ENCODE results near the gene PRR7. TPM values are rescaled to one million over a fixed set of nuclear protein-coding genes. Genes with fewer than 3 reads are reported as not detected.

PRR7 gene
- total and polyA plus RNA-seq, 7 donors = 0.39 to 3.8 (median 1.8) TPM

DNA sequence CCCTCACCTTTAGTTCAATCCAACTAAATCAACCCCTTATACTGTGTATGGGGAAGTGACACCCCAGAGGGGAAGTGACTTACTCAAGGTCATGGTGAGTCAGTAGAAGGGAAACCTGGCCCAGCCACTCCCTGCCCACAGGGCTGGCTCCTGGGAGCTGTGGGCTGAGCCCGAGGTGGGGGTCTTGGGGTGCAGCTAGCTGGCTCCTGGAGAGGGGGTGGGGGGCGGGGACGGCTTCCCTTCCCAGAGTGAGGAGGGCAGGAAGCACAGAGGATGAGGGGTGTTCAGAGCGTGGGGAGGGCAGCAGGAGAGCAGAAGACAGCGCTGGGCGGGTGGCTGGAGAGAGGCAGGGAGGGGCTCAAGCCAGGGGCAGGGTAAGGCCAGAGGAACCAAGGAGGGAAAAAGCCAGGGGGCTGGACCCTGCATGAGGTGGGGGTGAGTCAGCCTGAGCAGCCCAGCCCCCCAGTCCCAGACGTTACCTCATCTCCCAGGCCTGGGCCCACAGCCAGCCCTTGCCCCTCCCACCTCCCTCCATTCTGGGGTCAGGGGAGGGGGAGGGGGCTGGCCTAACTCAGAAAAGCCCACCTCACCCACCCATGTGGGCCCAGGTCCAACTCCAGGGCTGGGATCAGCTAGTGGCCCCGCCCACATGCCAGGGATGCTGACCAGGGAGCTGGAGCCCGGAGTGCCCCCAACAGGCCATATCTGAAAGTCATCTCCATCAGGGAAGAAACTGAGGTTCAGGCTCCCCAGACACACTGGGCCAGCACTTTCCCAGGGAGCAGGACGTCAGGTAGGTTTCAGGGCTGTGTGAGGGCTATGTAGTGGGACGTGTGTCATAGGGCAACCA is 48.0 kb downstream of the PRR7 start:
- no peak for TF ChIP-seq CTCF (IDR thresholded peaks at IDR 0.05)
- peaks cover 0 to 50% of the 10 kb centered on the region in 2 donors for H3K36me3 ChIP-seq (ENCODE audit: insufficient read depth in 1 of 2, low read depth in 1 of 2)
- intact Hi-C loops (cut with DNase I) = no loop called here
- 50 to 54% (median 50%) methylated on average over 10 to 11 of the region's 11 CpGs for WGBS, 3 donors
- H3K9me3 ChIP-seq = no peaks in the 10 kb centered on the region
- peaks cover 39% of the 10 kb centered on the region for H3K4me1 ChIP-seq
- peak in 2 of 4 donors; percentile 18 to 27 for ATAC-seq
- H3K27ac ChIP-seq = peak overlapping the region; percentile 94
- H3K4me3 ChIP-seq = peak overlapping the region; percentile 85
- no peaks in the 10 kb centered on the region for H3K27me3 ChIP-seq (ENCODE audit: insufficient read depth in 3 of 3, low read length in 2 of 3)
- DNase-seq = peak; percentile 69 to 83

GRCh38 chr5:177495243-177496060 is 48.8 kb downstream of the PRR7 start:
- peaks cover 39% of the 10 kb centered on the region for H3K4me1 ChIP-seq
- H3K4me3 ChIP-seq = peak overlapping the region; percentile 85
- peak overlapping the region; percentile 94 for H3K27ac ChIP-seq
- DNase-seq (peak; percentile 67 to 74), ATAC-seq (no peak)
- TF ChIP-seq CTCF (IDR thresholded peaks at IDR 0.05) = no peak
- intact Hi-C loops (cut with DNase I) = no loop called here
- no peaks in the 10 kb centered on the region for H3K27me3 ChIP-seq (ENCODE audit: insufficient read depth in 3 of 3, low read length in 2 of 3)
- peaks cover 0 to 42% of the 10 kb centered on the region in 2 donors for H3K36me3 ChIP-seq (ENCODE audit: insufficient read depth in 1 of 2, low read depth in 1 of 2)
- H3K9me3 ChIP-seq = no peaks in the 10 kb centered on the region
- 44 to 49% (median 46%) methylated on average over 12 to 14 of the region's 14 CpGs for WGBS, 3 donors

- WGBS, 3 donors = 18 to 28% (median 26%) methylated on average over 12 of the region's 12 CpGs
- ATAC-seq = peak in 1 of 4 donors; percentile 1
- no peaks in the 10 kb centered on the region for H3K27me3 ChIP-seq (ENCODE audit: insufficient read depth in 3 of 3, low read length in 2 of 3)
- H3K4me3 ChIP-seq = peak overlapping the region; percentile 85
- H3K4me1 ChIP-seq = peaks cover 39% of the 10 kb centered on the region
- TF ChIP-seq CTCF (IDR thresholded peaks at IDR 0.05) = peak; percentile 30
- H3K36me3 ChIP-seq (ENCODE audit: insufficient read depth in 1 of 2, low read depth in 1 of 2) = peaks cover 0 to 34% of the 10 kb centered on the region in 2 donors
- DNase-seq = no peak
- no peaks in the 10 kb centered on the region for H3K9me3 ChIP-seq
- H3K27ac ChIP-seq = peak overlapping the region; percentile 94
- intact Hi-C loops (cut with DNase I) = no loop called here
Measured at GRCh38 chr5:177496070-177496726, 49.6 kb downstream of the PRR7 start.

- Histone ChIP-seq H3K4me3 (peak overlapping the region; percentile 85), H3K27ac (peak overlapping the region; percentile 94), H3K4me1 (peaks cover 39% of the 10 kb centered on the region), H3K36me3 (ENCODE audit: insufficient read depth in 1 of 2, low read depth in 1 of 2) (peaks cover 0 to 28% of the 10 kb centered on the region in 2 donors), H3K27me3 (ENCODE audit: insufficient read depth in 3 of 3, low read length in 2 of 3) (no peaks in the 10 kb centered on the region), H3K9me3 (no peaks in the 10 kb centered on the region)
- no peak for TF ChIP-seq CTCF (IDR thresholded peaks at IDR 0.05)
- ATAC-seq (peak; percentile 69 to 77 (median 74)), DNase-seq (peak; percentile 87 to 94)
- intact Hi-C loops (cut with DNase I) = no loop called here
- 0 to 3% (median 0%) methylated on average over 16 to 29 of the region's 29 CpGs for WGBS, 3 donors
Measured at GRCh38 chr5:177496727-177497291, 50.2 kb downstream of the PRR7 start.

Measured in psoas muscle (tissue), 8 donors.